GM18498 (cell line): ENCODE data around the gene INSIG2.
A peak's percentile ranks its signal among the peaks of the same experiment; 100 is the strongest.

ENCODE experiments used
- ATAC-seq: cut with Tn5 transposase; IDR thresholded peaks from one replicate; pipeline ENCODE4 v1.9.1; 2021; ENCODE audit warnings: mild to moderate bottlenecking, moderate library complexity; ENCODE audit not compliant: unreplicated experiment

Gene INSIG2

DNA sequence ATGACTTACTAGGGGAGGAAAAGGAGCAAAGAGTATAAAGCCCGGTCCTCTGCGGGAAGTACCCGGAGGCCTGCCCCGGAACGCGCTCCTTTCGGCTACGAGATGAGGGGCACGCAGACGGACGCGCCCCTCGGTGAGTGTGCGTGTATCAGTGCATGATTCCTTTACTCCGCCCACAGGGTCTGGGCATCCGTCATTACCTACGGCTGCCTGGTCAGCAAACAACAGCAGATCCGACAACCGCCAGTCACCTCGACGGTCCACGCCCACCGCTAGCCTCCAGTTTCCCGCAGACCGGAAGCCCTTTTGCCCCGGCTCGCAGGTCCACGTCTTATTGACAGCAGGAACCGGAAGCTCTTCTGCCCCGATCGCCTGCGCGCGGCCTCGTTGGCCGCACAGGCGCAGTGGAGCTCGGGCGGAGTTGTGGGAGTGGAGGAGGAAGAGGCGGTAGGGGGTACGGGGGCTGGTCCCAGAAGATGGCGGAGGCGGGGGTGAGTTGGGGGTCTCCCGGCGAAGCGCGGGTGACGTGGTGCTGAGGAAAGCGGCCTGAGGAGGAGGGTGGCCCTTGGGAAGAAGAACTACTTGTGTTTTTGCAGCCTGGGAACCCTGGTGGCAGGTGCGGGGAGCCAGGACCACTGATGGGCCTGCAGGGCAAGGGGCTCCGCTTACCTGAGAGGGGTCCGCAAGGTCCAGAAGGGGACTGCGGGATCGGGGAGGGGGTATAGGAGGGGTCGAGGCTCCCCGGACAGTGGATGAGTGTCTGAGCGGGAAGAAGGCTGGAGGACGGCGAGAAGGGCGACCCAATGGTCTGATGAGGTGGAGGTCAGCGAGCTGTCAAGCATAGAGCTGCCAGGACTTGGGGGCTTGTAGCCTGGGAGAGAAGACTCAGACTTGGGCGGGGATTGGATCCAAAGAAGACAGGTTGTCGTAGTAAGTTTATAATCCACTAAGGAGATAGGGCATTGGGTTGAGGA lies at the start of gene INSIG2:
Gene INSIG2 (plus strand): TSS at position 421 of the 974 bp plus-strand sequence. CDS start 8,086 bp downstream, outside the sequence.
- peak; percentile 95 for ATAC-seq

DNA sequence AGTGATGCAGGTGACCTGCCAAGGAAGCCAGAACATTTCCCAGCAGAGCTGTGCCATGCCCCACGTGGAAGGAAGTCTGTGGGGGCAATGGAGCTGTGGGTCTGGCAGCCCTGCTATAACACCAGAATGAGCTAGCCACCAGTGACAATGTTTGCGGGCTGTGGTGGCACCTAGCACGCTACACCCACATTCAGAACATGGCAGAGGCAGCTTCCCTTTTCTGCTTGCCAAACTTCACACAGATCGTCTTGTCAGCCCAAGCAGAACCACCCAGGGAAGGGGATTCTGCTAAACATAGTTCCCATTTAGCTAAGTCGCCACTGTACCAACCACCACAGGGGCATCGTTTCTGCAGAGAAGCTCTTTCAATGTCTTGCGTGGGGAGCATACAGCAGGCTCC lies 47.4 kb upstream of the INSIG2 start:
- ATAC-seq, result no peak

DNA sequence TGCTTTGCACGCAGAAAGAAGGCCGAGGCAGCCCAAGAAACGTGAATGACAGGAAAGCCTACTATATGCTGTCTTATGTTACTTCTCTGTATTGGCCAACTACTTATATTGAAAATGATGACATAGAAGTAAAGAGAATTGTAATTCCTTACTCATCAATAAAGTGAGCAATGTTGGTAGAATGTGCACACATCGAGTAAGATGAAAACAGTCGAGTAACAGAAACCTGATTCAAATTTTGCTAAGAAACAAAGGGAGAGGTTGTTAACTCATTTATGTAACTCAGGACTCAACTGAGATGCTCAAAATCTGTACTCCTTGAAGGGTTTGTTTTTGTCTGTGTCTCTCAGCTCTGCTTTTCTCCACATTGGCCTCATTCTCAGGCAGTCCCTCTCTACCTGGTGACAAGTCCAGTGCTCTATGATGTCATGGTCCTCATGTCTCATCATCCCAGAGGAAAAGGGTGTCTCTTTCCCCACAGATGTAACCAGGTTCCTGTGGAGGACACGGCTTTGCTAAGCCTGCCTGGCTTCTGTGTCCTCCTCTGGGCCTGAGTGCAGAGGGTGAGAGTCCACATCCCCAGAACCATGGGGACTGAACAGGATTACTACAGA lies 44.1 kb upstream of the INSIG2 start:
- ATAC-seq, result no peak

DNA sequence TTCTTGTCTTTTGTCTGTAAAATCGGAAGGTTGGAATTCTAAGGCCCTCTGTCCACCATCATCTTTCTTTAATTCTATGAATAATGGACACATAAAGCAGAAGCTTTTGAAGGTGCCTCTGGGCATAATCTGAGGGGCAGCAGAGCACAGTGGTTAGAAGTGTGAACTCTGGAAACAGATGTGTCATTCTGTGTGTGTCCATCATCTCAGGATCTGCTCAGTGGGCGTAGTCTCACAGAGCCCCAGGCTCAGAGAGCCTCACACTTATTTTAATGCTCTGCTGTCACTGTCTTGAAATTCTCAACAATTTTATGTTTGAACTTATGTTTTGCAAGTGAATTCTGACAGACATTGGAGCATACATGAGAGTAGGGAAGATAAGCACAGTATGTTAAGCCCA lies 43.4 kb upstream of the INSIG2 start:
- ATAC-seq, result no peak

DNA sequence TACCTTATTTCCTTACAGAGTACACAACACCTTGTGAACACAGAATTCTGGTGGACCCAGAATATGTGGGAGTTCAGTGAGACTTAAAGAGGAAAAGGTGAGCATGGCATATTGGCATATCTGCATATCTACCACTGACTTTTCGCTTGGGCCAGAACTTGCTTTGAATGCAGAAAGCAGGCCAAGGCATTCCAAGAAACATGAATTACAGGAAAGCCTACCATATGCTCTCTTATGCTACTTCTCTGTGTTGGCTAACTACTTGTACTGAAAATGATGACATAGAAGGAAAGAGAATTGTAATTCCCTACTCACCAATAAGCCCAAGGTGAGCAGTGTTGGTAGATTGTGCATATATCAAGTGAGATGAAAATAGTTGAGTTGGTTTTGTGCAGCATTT lies 43.0 kb upstream of the INSIG2 start:
- no peak for ATAC-seq

DNA sequence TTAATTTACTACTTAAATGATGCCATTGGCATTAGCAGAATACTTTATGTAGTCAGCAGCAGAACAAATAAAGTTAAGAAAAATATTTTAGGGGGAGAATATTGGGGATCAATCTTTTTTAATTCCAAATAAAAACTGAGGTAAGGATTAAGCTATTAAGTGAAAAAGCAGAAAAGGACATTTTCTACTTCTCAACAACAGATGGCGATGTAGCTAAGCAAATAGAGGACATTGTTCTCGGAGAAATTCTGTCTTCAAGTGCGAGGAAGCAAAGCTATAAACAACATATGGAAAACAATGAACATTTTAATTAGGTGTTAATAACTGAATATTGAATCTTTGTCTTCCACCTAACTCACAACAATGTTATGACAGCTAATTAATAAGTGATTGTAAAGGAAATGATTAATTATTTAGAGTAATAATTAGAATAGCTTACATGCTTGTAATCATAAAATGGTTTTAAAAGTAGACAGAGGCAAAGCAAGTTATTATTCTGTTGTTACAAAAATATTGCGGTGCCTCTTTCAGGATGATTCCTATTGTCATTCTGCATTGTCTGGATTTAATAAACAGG lies 41.5 kb upstream of the INSIG2 start:
- ATAC-seq, result no peak

DNA sequence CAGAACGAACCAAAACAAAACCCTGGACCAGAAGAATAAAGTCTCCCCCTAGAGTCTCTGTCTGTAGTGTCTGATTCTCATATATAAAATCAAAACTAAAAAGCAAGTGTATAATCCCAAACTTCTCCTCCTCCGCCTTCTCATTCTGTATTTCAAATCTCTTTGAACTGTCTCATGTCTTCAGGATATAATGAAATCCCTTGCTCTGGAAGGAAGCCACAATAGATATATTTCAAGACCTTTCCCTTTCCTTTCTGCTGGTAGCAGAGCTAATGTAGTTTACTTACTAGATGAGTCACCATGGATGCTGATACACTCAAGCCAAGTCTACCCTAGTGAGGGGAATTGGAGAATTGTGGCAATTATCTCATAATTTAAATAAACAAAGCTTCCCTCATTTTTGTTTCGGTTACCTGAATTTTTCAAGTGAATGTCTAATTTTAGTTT lies 40.9 kb upstream of the INSIG2 start:
- ATAC-seq, result no peak

DNA sequence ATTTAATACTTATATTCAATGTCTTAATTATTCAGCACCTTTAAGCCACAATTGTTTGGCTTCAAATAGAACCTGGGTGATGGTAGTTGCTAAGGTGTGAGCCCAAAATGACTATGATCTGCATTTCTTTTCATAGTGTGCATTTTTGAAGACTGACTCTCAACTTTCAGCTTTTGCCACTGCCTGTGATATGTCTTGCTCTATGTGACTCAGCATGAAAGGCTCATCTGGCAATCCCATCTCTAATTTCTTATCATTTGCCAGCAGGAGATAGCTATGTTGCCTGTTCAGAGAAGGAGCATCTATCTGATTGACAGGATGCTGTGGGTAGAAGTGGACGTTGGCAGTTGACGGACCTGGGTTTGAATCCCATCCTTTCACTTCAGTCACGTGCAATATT lies 39.9 kb upstream of the INSIG2 start:
- no peak for ATAC-seq

DNA sequence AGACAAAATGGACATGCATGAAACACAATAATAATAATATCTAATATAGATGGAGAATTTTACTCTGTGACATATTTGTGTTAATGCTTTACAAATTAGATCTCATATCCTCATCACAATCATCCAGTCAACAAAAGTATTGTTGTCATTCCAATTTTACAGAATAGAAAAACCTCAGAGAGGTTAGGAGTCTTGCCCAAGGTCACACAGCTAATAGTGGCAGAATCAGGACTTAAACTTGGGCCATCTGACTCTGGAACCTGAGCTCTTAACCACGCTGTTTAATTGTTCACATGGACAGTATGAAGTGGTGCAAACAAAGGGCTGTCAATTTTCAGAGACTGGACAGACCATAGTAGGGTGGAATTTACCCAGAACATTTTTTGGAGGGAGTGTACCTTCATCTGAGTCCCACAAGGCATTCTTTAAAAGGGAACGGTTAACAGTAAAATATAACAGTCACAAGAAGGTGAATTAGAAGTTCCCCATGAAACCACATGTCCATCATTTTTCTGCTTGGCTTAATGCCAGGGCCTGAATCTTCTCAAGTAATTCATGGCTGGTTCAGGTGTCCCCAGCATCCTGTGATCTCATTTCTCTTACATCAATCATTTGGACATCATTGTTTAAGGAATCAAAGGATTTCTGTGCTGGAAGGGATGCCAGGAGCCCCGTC lies 39.0 kb upstream of the INSIG2 start:
- ATAC-seq, result no peak

DNA sequence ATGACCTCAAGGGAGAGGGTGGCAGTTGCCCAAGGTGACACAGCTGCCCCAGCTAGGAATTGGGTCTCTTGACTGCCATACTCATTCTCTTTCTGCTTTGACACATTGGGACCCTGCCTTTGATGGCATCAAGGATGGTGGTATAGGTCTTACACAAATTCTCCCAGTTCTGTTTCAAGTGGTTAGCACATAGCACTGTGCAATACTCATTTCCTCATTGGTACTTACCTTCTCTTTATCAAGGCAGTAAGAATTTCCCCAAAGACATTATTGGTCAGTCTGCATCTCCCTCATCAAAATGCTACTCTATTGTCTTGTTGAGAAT lies 38.5 kb upstream of the INSIG2 start:
- peak; percentile 86 for ATAC-seq

DNA sequence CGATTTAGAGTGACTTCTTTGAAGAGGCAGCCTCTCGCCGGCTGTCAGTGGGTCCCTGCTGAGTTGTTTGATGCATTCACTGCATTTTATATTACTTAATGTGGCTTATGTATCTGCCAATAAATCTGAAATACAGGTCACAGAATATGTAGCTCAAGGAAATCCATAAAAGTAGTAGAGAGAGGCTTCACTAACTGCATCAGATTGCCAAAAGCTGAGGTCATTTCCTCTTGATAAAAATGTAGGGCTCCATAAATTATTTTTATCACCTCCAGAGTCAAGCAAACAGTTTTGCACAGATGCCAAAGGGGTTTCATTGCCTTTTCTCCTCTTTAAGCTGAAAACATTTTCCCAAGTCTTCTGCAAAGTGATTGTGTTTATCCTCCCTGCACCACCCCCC lies 37.9 kb upstream of the INSIG2 start:
- no peak for ATAC-seq

DNA sequence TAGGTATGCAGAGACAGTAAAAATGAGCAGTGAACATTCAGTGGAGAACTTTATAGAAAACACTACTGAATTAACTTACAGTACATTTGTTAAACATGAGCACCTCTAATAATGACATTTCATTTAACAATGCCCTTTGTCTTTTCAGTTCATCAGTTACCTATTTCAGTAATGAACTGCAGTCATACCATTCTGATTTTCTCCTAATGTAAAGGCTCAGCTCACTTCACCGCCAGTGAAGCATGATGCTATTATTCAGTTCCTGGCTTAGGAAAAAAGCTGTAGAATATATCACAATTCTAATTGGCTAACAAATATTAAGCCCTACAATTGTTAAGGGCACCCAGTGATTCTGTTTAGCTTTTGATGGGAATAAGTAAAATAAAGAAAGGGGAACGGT lies 37.3 kb upstream of the INSIG2 start:
- no peak for ATAC-seq

DNA sequence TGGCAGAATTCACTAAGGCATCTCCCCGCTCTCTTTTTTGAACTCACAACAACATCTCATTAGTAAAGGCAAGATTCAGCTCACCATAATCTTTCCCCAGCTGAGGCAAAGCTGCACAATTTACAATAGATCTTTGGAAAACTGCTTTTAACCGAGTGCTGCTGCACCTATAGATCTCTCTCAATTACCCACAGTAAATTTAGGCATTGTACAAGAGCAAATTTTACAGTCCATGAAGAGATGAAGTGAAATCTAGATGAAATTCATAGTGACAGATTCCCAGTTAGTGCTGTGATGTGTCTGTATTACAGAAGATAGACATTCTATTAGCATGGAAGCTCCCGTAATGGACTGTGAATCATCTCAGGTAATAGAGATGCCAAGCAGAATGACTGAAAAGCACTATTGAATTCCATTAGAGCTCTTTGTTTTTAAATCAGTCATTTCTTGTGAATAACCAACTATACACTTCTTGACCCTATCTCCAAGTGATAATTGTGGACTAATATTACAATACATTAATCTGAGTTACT lies 36.4 kb upstream of the INSIG2 start:
- no peak for ATAC-seq

DNA sequence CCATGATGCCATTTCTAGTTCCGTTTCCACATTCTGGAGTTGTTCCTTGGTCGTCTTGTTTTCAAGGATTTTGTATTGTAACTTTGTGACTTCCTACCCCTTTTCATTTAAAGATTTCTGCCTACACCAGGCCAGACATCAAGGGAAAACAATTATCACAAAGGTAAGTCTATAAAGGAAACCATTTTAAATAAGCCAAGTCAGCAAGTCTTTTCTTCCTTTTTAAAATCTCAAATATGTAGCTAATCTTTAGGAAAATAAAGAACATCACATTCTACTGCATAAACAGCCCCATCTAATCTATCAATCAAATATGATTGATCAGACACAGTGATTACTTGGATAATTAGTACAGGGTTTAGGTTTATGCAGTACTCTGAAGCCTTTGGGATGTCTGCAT lies 35.8 kb upstream of the INSIG2 start:
- ATAC-seq, result no peak

DNA sequence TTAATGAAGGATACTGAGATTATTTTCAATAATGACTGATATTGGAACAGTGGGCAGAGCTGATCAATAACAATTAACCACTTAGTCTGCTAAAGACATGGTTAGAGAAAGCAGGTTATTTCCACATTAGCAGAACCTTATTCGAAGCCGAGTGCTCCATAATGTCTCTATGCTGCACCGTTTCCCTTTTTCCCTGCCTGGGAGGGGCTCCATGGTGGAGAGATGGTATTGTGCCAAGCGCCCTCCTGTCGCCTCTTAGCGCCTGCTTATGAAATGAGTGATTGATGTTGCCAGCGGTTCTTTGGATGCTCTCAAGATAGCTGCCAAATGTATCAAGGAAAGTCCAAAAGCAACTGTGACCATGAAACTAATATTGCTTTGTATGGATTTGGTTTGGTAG lies 34.6 kb upstream of the INSIG2 start:
- ATAC-seq, result no peak

DNA sequence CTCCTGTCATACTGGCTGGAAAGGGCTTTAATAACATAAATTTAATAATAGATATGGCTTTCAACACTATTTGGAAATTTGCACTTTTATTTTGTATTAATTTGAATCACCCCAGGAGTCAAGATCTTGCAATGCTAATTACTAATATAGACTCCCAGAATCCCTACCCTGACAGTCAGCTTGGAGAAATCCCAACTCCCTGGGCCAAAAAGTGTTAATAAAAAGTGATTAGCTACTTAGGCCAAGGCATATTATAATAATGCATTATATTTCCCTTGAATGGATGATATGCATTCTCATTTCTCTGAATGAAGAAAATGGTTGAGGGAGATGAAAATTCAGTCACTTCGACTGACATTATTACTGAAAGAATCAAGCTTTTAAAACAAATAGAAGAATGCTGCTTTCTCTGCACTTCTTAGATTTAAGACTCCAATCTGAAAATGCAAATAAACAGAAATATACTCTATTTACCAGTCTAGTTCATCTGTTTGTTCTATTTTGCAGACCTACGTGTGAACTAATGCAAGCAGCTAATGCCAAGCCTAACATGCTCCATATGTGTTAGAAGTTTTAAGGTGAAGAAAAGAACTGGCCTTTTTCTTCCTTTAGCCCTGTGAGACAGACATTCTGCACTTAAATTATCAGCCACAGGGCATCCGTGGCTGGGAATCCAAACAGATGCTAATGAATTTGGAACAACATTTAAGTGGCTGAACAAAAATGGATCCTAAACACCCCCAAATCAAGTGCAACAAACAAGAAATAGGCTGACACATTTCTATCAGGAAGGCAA lies 33.9 kb upstream of the INSIG2 start:
- ATAC-seq, result no peak

DNA sequence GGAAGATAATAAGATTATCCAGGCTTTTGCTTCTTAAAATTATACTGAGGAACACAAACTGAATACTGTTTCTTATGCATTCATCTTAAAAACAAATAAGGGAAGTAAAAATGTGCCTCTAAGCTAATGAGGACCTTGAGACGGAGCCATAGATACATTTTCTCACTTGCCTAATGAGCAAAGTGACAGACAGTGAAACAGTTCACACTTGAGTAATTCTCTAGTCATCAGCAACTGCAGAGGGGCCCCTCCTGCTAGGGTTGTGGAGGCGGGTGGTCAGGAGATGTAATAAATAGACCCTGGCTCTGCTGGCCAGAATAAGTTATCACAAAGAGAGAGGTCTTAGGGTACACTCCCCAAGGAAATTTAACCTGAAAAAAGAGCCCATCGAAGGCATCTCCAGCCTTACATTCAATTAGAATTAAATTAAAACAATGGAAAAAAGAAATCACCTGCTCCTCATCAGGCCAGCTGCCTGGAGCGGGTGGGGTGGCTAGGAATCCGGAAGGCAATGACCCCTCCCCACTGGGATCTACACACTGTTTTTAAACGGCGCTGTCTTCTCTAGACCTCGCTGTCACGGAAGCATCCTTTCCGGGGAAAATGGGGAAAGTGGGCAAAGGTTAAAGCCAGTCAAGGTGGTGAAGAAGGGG lies 32.6 kb upstream of the INSIG2 start:
- ATAC-seq, result peak; percentile 93

DNA sequence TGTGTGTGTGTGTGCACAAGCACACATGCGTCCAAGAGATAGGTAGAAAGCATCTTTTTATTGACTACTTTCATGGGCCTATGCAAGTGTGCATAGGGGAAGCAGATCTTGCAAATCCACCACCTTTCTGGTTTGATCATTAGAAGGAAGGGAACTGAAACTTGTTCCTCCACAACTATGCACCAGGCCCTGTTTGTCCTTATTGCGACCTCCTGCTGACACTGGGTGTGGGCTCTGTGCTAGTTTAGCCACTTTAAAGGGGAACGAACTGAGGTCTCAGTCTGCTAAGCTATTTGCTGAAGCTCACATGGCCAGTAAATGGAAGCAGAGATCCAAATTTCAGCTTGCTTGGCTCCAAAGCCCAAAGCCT lies 32.1 kb upstream of the INSIG2 start:
- peak; percentile 88 for ATAC-seq

DNA sequence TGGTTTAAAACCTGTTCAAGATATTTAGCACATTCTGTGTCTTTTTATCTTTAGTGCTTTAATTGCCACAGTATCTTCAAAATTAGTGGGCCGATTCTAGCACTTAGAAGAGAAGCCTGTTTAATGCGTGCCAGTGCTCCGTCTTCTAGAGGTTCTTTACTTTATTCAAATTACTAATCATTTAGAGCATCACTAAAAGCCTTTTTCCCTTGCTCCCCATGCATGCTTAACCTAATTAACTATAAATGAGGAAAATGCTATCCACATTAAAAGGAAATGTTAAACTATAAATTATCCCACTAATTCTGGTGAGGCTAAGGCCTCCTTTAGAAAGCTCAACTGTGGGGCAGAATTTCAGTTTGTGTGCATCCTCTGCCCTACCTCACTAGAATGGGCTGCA lies 31.5 kb upstream of the INSIG2 start:
- ATAC-seq, result no peak

DNA sequence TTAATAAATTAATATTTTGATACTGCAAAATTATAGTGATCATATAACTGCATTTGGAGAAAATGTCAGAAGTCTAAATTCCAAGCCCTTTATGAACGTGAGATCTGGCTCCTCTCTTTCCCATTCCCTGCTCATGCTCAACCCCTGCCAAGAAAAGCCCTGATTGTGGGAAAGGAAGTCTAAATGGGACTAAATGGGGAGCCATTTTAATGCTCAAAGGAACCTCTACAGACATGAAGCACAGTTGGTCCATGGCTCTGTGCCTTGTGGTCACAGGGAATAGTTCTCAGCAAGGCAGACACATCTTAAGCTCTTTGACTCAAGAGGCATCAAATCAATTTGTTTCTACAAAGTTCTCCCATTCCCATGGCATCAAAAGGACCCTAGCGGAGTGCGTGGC lies 29.3 kb upstream of the INSIG2 start:
- ATAC-seq, result no peak
